ENCODE results near the gene OGFOD1. TPM values are rescaled to one million over a fixed set of nuclear protein-coding genes. Genes with fewer than 3 reads are reported as not detected.

OGFOD1 gene
- total RNA-seq, 1 experiment from 2014 or later: 51.6 TPM

DNA sequence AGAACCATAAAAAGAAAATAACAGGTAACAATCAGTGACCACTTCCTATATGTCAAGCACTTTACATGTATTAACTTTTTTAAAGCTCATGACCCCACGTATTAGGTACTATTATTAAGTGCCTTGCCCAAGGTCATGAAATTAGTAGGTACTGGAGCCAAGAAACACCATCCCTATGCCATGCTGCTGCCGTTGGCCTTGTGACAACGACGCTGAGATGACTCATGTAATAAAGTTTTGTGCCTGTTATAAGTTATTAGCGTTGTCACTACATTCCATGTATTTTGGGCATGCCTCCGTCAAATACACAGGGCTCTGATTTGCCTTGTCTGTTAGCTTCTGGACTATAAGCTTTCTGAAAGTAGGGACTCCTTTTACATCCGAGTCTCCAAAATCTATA, 67.1 kb downstream of the OGFOD1 start:
- Histone ChIP-seq H3K9me3 (ENCODE audit: control insufficient read depth in 1 of 2, insufficient read depth in 1 of 2, low read depth in 1 of 2, low read length in 2 of 2) (no peaks in the 10 kb centered on the region), H3K27me3 (ENCODE audit: insufficient read depth, low read length) (no peaks in the 10 kb centered on the region), H2AFZ (ENCODE audit: low read depth, low read length, poor library complexity, severe bottlenecking) (no peak overlapping the region), H3K79me2 (ENCODE audit: insufficient read depth, low read length) (no peaks in the 10 kb centered on the region), H3K4me1 (ENCODE audit: control insufficient read depth in 1 of 2, insufficient read depth in 2 of 2, low read length in 2 of 2) (peaks cover 21 to 29% of the 10 kb centered on the region in 2 experiments), H3K9me2 (ENCODE audit: insufficient read depth) (no peaks in the 10 kb centered on the region), H4K20me1 (ENCODE audit: insufficient read depth) (no peaks in the 10 kb centered on the region), H3K27ac (ENCODE audit: low read depth, low read length) (no peak overlapping the region), H3K4me3 (replicated peaks in 1 of 2; ENCODE audit: low read depth in 1 of 2, low read length in 2 of 2) (peak overlapping the region in 1 of 2 experiments; percentile 72; a peak in 1 of 4 replicates), H3K4me2 (ENCODE audit: low read length) (peak overlapping the region; percentile 92), H3K9ac (ENCODE audit: low read length) (no peak overlapping the region), H3K36me3 (ENCODE audit: control insufficient read depth in 1 of 2, insufficient read depth in 2 of 2, low read length in 2 of 2) (no peaks in the 10 kb centered on the region)
- CTCF ChIA-PET: interaction anchor here (1.5 kb wide), 1 partner anchor 85 kb away, joined by 4 read pairs; no protein-coding TSS in a partner anchor
- TF ChIP-seq SRF (IDR thresholded peaks at IDR 0.05; ENCODE audit: low read depth) (no peak), EZH2phosphoT487 (IDR thresholded peaks at IDR 0.05; ENCODE audit: borderline replicate concordance) (no peak), JUND (IDR thresholded peaks at IDR 0.05) (no peak), SP1 (IDR thresholded peaks at IDR 0.05; ENCODE audit: low read depth) (peak; percentile 32; the same call in 1 of the 2 replicates), POLR2A (IDR thresholded peaks at IDR 0.05; ENCODE audit: borderline replicate concordance, extremely low read depth, insufficient read depth, insufficient read length) (no peak), EZH2 (IDR thresholded peaks at IDR 0.05) (no peak)
- TF ChIP-seq, protein P1, sequence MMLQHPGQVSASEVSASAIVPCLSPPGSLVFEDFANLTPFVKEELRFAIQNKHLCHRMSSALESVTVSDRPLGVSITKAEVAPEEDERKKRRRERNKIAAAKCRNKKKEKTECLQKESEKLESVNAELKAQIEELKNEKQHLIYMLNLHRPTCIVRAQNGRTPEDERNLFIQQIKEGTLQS (IDR thresholded peaks at IDR 0.05): no peak
- RAD21 ChIA-PET (ENCODE audit: low non-redundant PET in 1 of 2, low total read pairs in 2 of 2, uncharacterized antibody in 2 of 2, unreplicated experiment in 2 of 2): no interaction called here
- intact Hi-C loops (cut with micrococcal nuclease): no loop called here
- ATAC-seq: no peak
- POLR2A ChIA-PET: no interaction called here
- DNase-seq (ENCODE audit: low read depth, low spot score): no peak
- no TSS peak for BruUV-seq (replicated peaks)

DNA sequence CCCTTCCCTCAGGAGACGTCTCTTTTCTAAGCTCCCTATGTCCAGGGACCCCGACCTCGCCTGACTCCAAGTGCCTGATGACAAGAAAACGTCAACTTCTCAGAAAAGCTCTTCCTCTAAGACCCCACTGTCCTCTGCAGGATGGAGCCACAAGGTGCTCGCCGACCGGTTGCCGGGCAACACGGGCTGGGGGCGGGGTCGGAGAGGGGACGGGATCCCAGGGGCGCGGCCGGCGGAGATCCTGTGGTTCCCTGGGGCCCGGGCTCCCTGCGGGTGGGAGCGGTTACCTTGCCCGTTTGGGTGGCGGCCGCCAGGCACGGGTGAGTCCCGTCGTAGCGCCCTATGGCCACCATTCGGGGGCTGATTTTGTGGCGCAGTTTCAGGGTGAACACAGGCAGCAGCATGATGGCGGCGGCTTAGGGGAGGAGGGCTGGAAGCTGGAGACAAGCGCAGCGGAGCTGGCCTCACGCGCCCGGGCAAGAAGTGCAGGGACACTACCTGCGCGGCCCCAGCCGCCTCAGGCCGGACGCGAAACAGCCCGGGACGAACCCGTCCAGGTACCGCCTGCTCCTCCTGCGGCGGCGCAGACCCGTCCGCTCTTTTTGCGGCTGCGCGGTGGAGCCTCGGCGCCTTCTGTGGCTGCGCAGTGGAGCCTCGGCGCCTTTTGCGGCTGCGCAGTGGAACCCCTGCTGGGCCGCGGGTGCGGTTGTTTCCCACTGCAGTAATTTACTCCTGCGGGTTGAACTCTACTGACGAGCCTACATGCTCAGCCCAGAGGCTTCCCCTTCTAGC, 68.3 kb downstream of the OGFOD1 start, which contains the start of gene BBS2:
Gene BBS2, minus strand, starts transcription at position 566 of the 792 bp plus-strand sequence. Its CDS starts 162 bp downstream, at position 404.
- H3K36me3 ChIP-seq (ENCODE audit: control insufficient read depth in 1 of 2, insufficient read depth in 2 of 2, low read length in 2 of 2): no peaks in the 10 kb centered on the region
- H3K27me3 ChIP-seq (ENCODE audit: insufficient read depth, low read length): no peaks in the 10 kb centered on the region
- H3K9me2 ChIP-seq (ENCODE audit: insufficient read depth): no peaks in the 10 kb centered on the region
- DNase-seq (ENCODE audit: low read depth, low spot score) (peak; percentile 51), ATAC-seq (peak; percentile 95)
- CTCF ChIA-PET: no interaction called here
- peak; percentile 37 for TF ChIP-seq POLR2A (IDR thresholded peaks at IDR 0.05; ENCODE audit: borderline replicate concordance, extremely low read depth, insufficient read depth, insufficient read length)
- peak; percentile 32; the same call in 1 of the 2 replicates for TF ChIP-seq ZFX (IDR thresholded peaks at IDR 0.05)
- TF ChIP-seq POLR2AphosphoS5 (IDR thresholded peaks at IDR 0.05; ENCODE audit: low read depth, low read length): peak; percentile 92
- no peak for TF ChIP-seq EZH2 (IDR thresholded peaks at IDR 0.05)
- no peak for TF ChIP-seq ELF1 (IDR thresholded peaks at IDR 0.05; ENCODE audit: borderline replicate concordance, low read depth)
- TF ChIP-seq TCF7L2 (IDR thresholded peaks at IDR 0.05; ENCODE audit: borderline replicate concordance, extremely low read depth, insufficient read depth, insufficient read length): peak; percentile 34
- intact Hi-C loops (cut with micrococcal nuclease): no loop called here
- no peaks in the 10 kb centered on the region for H4K20me1 ChIP-seq (ENCODE audit: insufficient read depth)
- RAD21 ChIA-PET (ENCODE audit: low non-redundant PET in 1 of 2, low total read pairs in 2 of 2, uncharacterized antibody in 2 of 2, unreplicated experiment in 2 of 2): no interaction called here
- POLR2A ChIA-PET: interaction anchor here (1.3 kb wide), 1 partner anchor 13 kb away, joined by 4 read pairs; no protein-coding TSS in a partner anchor
- H2AFZ ChIP-seq (ENCODE audit: low read depth, low read length, poor library complexity, severe bottlenecking): peak within 1 kb of the TSS; percentile 58
- peak within 1 kb of the TSS; percentile 92 for H3K4me2 ChIP-seq (ENCODE audit: low read length)
- H3K4me3 ChIP-seq (replicated peaks in 1 of 2; ENCODE audit: low read depth in 1 of 2, low read length in 2 of 2): peak within 1 kb of the TSS; percentile 72 to 90
- peak within 1 kb of the TSS; percentile 71 for H3K27ac ChIP-seq (ENCODE audit: low read depth, low read length)
- H3K4me1 ChIP-seq (ENCODE audit: control insufficient read depth in 1 of 2, insufficient read depth in 2 of 2, low read length in 2 of 2): peaks cover 21 to 29% of the 10 kb centered on the region in 2 experiments
- no peaks in the 10 kb centered on the region for H3K79me2 ChIP-seq (ENCODE audit: insufficient read depth, low read length)
- H3K9ac ChIP-seq (ENCODE audit: low read length): peak within 1 kb of the TSS; percentile 67
- no TSS peak for BruUV-seq (replicated peaks)
- no peaks in the 10 kb centered on the region for H3K9me3 ChIP-seq (ENCODE audit: control insufficient read depth in 1 of 2, insufficient read depth in 1 of 2, low read depth in 1 of 2, low read length in 2 of 2)

All from HCT116 (cell line).